HG03039 (cell line): ENCODE data around the gene ATP5F1D.

Source experiments
- ATAC-seq: cut with Tn5 transposase; IDR thresholded peaks from one replicate; pipeline ENCODE4 v1.9.1; 2021; ENCODE audit warnings: mild to moderate bottlenecking, moderate library complexity; ENCODE audit not compliant: unreplicated experiment

Gene ATP5F1D

DNA sequence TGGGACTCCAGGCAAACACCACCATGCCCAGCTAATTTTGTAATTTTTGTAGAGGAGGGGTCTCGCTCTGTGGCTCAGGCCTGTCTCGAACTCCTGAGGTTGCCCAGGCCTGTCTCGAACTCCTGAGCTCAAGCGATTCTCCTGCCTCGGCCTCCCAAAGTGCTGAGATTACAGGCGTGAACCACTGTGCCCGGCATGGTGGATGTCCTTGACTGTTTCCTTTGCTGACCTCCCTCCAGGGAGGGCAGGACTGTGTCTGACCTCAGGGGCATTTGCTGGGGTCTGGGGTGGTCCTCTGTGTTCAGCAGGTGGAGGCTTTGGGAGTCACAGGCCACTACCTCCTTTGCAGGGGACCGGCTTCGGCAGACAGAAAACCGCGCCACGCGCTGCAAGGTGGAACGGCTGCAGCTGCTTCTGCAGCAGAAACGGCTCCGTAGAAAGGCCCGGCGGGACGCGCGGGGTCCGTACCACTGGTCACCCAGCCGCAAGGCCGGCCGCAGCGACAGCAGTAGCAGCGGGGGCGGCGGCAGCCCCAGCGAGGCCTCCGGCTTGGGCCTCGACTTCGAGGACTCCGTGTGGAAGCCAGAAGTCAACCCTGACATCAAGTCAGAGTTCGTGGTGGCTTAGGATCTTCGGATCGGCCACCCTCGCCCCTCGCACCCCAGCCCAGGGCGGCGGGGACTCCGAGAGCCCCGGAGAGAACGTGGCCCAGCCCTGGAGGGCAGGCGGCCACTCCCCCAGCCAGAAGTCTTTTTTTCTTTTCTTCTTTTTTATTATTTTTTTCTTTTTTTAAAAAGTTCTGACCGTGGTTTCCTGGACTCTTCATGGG lies 15.3 kb downstream of the ATP5F1D start:
- ATAC-seq: no peak

DNA sequence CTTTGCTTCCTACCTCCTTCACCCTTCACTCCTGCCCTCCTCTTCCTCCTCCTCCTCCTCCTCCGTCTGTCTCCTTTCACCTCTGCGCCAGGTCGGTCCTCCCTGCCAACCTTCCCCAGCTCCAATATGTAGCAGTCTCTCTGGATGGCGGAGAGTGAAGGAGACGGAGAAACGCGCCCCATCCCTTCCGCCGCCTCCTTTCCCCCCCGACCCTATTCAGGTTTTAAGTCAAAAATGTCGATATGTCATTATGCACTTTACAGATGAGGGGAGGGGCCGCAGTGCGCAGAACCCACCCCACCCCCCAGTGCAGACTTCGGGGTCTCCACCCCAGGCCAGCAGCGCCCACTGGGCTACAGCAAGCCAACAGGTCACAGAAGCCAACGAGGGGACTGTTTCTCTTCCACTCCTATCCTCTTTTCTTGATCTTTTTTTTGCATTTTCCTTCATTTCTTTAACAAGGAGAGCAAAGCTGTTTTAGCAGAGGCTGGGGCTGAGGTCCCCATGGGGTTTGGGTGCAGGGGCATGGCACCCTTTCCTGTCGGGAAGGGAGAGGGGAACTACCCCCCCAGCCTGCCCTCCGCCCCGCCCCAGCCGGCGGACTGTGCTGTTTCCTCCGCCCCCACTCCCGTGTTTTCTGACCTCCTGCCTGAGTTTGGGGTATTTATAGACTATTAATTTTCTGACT lies 16.1 kb downstream of the ATP5F1D start:
- ATAC-seq: no peak

- ATAC-seq: no peak
These were observed 16.6 kb downstream of the ATP5F1D start for GRCh38 chr19:1258163-1258492.

DNA sequence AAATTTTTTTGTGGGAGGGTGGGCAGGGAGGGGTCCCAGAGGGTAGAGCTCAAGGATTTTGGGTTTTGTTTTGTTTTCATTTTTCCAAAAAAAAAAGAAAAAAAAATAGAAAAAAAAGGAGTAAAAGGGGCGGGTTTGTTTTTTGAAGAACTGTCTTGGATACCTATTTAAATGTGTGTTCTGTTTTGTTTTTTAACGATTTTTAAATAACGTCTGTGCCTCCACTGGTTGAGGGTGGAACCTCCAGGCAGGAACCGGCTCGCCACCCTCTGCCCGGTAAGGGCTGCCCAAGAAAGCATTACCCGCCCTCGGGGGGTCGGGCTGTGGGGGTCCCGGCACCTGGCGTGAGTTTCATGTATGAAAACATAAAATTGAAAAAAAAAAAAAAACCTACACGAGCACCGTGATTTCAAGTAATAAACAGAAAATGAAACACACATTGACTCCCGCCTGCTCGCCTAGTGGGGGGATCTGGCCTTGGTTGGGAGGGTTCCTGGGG lies 17.2 kb downstream of the ATP5F1D start:
- no peak for ATAC-seq

DNA sequence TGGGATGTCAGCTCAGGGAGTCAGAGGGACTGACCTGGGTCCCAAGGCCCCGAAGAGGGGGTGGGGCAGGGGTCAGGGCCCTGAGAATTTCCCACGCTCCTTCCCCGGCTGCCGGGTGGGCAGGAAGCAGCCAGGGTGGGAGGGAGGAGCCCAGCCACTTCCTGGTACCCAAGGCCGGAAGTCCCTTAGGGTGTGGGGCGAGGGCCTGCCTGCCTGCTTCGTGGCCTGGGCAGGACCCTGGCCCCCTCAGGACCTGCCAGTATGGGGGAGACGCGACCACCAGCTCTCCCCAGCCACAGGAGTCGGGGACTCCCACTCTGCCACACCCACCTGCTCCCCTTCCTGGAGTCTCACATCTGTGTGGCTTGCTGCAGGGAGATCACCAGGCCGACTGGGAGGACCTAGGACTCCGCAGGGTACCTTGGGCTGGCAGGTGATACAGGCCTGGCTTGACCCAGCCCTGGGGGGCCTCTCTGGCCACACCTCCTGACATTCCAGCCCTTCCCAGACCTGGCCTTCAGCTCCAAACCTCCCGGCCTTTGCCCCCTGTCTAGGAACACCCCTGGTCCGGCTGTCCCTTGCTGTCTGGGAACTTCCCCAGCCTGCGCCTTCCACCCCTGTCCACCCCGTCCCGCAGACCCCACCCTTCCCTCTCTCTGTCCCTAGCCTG lies 17.8 kb downstream of the ATP5F1D start:
- ATAC-seq: no peak

GRCh38 chr19:1259876-1260748 lies 18.6 kb downstream of the ATP5F1D start:
- ATAC-seq: peak; percentile 0

GRCh38 chr19:1260749-1261537 lies 19.4 kb downstream of the ATP5F1D start:
- peak; percentile 66 for ATAC-seq

GRCh38 chr19:1261538-1261797 lies 19.9 kb downstream of the ATP5F1D start:
- ATAC-seq: no peak

GRCh38 chr19:1261798-1262622 lies 20.5 kb downstream of the ATP5F1D start:
- ATAC-seq: no peak

DNA sequence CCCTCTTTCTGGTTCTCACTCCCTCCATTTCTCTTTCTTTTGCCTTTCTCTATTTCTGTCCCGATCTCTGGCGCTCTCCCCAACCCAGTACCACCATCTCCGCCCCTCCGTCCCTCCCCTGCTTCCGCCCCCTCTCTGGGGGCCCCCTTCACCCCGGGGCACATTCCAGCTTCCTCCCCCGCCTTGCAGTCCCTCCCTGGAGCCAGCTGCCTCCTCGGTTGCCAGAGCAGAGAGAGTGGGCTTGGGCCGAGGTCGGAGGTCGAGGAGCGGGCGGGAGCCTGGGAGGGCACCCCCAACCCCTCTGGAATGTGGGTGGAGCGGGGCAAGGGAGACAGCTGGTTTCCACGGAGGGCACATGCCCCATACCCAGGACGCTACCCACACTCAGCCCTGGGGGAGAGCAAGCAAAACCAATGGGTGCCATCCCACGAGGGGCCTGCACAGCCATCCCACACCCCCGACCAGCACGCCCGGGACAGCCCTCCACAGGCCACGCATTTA lies 21.1 kb downstream of the ATP5F1D start:
- no peak for ATAC-seq

DNA sequence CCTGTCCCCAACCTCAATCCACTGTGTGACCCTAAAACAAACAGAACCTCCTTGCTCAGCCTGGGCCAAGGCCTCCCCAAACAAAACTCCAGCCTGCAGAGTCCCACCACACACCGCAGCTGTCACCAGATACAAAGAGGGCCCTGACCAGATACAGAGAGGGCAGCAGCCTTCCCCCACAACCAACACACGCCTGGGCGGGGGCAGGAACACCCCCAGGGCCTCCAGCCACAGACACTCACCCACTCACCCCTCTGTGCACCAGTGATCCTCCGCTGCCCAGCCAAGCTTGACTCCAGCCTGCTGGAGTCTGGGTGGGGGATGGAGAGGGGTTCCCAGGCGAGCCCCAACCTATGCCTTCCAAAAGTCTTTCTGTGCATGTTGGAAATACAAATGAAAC lies 21.6 kb downstream of the ATP5F1D start:
- no peak for ATAC-seq

DNA sequence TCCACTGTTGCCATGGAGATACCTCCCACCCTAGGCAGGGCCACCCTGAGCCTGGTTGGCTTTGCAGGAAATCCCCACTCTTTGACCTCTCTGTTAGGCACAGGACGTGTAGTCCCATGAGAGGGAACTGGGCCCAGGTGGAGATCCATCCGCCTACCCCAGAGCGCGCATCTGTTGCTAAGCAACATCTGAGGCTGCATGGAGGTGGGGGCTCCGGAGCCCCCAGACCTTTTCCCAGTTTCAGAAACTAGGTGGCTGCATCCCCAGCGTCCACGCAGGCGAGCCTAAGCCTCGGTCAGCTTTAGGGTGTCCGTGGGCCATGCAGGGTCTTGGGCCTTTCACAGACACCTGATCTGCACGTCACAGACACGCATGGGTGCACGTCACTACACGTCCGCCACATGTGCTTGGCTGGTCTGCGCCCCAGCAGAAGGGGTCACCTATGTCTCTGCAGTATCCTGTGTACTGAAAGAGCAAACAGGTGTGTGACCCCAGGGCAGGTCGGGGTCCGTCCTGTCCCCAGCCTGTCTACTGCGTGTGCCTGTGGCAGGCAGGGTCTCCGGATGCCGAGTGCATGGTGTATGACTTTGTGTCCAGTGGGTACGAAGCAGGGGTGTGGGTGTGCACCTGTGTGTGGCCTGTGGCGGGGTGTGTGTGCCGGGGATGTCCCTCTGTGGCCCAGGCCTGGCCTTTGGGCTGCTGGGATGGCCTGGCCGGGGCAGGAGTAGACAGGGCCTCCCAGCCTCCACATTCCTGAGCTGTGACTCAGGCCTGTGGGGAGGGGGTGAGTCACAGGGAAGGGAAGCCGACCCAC lies 23.5 kb downstream of the ATP5F1D start:
- ATAC-seq: no peak

GRCh38 chr19:1265615-1266128 lies 24.1 kb downstream of the ATP5F1D start:
- no peak for ATAC-seq

GRCh38 chr19:1266129-1266915 lies 24.8 kb downstream of the ATP5F1D start:
- peak; percentile 29 for ATAC-seq

DNA sequence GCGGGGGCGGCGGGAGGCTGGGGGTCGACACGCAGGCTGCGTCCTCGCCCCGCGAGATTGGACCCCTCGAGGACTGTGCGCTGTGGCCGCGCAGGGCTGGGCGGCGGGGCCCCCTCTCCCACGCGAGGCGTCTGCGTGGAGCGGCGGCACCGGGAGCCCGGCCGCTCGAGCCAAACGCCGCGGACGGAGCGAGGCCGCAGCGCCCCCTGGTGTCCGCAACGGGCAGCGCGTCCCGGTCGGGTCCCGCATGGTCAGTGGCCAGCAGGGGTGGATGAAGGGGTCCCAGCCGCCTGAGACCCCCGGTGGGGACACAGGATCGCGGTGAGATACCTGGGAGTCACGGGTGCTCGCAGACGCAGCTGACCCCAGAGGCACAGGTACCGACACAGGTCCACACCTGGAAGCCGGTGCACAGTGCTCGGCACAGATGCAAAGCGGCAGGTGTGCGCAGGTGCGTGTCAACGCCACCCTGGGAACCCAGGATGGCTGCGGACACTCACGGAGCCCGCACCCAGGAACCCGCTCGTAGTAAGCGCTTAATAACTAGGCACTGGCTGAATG lies 25.4 kb downstream of the ATP5F1D start:
- peak; percentile 10 for ATAC-seq

DNA sequence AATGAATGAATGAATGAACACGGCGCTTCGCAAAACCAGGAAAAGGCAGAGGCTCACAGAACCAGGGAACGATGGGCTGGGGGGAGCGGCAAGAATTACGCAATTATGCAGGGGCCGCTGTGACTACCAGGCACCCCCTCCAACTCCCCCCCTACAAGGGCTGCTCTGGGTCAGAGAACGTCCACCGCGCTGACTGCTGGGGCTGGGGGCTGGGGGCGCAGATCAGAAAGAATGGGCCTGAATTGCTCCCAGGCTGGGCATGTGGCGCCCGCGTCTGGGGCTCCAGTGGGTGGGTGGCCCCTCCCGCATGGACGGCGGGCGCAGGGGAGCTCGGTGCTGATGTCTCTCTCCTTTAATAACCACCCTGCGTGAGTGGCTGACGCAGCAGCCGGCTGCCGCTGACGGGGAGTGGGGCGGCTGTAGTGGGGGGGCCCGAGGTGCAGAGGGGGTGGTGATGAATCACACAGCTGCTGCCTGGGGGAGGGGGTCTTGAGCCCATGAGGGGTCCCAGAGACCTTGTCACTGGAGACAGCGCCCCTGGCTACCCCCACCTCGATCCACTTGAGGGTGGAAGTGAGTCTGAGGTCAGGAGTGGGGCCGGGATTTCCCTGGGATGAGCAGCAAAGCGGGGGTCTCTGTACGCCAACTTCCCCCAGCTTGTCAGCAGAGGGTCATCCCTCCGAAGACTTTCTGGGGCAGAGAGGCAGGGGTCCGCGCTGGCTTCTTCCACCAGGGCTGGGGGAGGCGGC lies 26.1 kb downstream of the ATP5F1D start:
- no peak for ATAC-seq
